GM06990 (cell line): ENCODE data around the gene TPSB2.

Experiments
- DNase-seq: peaks from one replicate; pipeline ENCODE4 v3.0.0-alpha.2; 2011; ENCODE audit not compliant: insufficient read length; ENCODE audit errors: extremely low read depth
- H3K27me3 ChIP-seq: replicated peaks from 2 replicates; pipeline ENCODE4 v1.6.0; 2011; ENCODE audit warnings: low read length; ENCODE audit not compliant: control insufficient read depth, insufficient read depth
- H3K36me3 ChIP-seq: 2 replicates; pipeline ENCODE4 v1.5.1; 2011; ENCODE audit warnings: low read length; ENCODE audit not compliant: control insufficient read depth, insufficient read depth
- H3K4me3 ChIP-seq: replicated peaks from 2 replicates; pipeline ENCODE4 v1.5.1; 2011; ENCODE audit warnings: low read depth, mild to moderate bottlenecking, control low read depth, low read length
- CTCF ChIP-seq: IDR thresholded peaks from 2 replicates; pipeline ENCODE4 v1.5.1; 2011; ENCODE audit warnings: low read length, control low read depth, mild to moderate bottlenecking, inconsistent platforms; ENCODE audit not compliant: insufficient read depth, poor library complexity, severe bottlenecking

TPSB2 gene

GRCh38 chr16:1216681-1217400 is 13.1 kb downstream of the TPSB2 start:
- no peak for TF ChIP-seq CTCF
- no peak for DNase-seq
- H3K27me3 ChIP-seq: no peaks in the 10 kb centered on the region
- no peaks in the 10 kb centered on the region for H3K36me3 ChIP-seq
- H3K4me3 ChIP-seq: no peak overlapping the region

GRCh38 chr16:1216296-1216619 is 13.7 kb downstream of the TPSB2 start:
- DNase-seq: no peak
- H3K4me3 ChIP-seq: no peak overlapping the region

GRCh38 chr16:1215574-1216295 is 14.2 kb downstream of the TPSB2 start:
- no peak for DNase-seq
- no peaks in the 10 kb centered on the region for H3K27me3 ChIP-seq
- TF ChIP-seq CTCF: no peak
- no peak overlapping the region for H3K4me3 ChIP-seq
- H3K36me3 ChIP-seq: no peaks in the 10 kb centered on the region

More at GRCh38 chr16:1216296-1216619, 13.7 kb downstream of the TPSB2 start:
- Histone ChIP-seq H3K27me3 (no peaks in the 10 kb centered on the region), H3K36me3 (no peaks in the 10 kb centered on the region)
- no peak for TF ChIP-seq CTCF

DNA sequence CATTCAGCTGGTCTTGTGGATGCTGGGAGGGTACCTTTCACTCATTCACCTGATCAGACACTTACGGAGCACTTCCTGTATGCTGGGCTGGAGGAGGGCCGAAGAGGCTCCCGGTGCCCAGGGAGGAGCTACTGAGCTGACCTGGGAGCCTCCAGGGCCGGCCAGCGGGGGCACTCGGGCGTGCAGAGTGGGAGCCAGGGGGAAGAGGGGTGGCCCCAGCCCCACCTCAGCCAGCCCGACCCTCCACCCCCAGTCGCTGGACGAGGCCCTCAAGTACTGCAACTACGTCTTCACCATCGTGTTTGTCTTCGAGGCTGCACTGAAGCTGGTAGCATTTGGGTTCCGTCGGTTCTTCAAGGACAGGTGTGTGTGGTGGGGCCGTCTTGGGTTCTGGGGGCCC is 15.3 kb downstream of the TPSB2 start:
- DNase-seq: no peak
- Histone ChIP-seq H3K36me3 (no peaks in the 10 kb centered on the region), H3K4me3 (no peak overlapping the region), H3K27me3 (no peaks in the 10 kb centered on the region)
- no peak for TF ChIP-seq CTCF

DNA sequence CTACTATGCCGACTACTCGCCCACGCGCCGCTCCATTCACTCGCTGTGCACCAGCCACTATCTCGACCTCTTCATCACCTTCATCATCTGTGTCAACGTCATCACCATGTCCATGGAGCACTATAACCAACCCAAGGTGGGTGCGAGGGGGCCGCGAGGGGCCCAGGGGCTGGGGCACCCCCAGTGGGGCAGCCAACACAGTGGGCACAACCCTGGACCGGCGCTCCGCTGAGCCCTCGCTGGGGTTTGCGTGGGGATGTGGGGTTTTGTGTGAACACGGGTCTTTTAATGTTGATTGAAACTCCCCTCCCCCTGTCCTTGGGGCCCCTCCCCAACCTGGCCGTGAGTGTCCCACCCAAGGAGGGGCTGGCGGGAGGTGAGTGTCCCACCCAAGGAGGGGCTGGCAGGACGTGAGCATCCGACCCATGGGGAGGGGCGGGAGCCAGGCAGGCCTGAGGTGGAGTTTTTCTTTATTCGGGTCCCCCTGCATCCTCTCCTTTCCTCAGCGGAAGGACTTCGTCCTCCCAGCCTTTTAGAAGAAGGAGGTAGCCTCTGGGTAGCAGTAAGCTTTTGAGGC is 16.1 kb downstream of the TPSB2 start:
- DNase-seq: no peak
- H3K36me3 ChIP-seq: no peaks in the 10 kb centered on the region

More for the DNA sequence above, 16.1 kb downstream of the TPSB2 start:
- no peak overlapping the region for H3K4me3 ChIP-seq
- TF ChIP-seq CTCF: no peak
- no peaks in the 10 kb centered on the region for H3K27me3 ChIP-seq
